ENCODE results near the gene WDR59. TPM values are rescaled to one million over a fixed set of nuclear protein-coding genes. Genes with fewer than 3 reads are reported as not detected.

WDR59 gene
- total and polyA plus RNA-seq, 9 of the 15 experiments (the other 6 are each of a cell fraction or from before 2014, with no cell fraction given) = 12.7 to 126 (median 34.7) TPM

DNA sequence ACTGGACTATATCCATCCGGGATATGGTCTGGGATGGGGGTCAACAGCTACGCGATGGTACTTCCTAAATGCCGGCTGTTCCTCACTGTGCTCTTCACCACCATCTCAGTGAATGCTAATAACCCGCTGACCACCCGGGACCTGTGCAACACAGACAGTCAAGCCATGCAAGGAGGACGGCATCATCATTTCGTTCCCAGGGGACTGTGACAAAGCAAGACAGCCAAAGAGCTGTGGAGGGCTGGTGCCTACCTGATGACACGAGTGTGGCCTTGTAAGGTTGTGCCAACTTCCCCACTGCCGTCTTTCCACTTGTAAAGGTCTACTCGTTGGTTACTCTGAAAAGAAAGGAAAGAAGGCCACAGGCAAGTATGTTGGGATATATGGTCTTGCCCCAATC, 33.7 kb downstream of the WDR59 start (continued):
- TF ChIP-seq, protein P1, sequence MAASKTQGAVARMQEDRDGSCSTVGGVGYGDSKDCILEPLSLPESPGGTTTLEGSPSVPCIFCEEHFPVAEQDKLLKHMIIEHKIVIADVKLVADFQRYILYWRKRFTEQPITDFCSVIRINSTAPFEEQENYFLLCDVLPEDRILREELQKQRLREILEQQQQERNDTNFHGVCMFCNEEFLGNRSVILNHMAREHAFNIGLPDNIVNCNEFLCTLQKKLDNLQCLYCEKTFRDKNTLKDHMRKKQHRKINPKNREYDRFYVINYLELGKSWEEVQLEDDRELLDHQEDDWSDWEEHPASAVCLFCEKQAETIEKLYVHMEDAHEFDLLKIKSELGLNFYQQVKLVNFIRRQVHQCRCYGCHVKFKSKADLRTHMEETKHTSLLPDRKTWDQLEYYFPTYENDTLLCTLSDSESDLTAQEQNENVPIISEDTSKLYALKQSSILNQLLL (CRISPR knock-in tag; IDR thresholded peaks at IDR 0.05; ENCODE audit: borderline replicate concordance) = no peak
- TF ChIP-seq FUS (optimal IDR thresholded peaks at IDR 0.05; ENCODE audit: low read depth, low read length) (no peak), PHF21A (IDR thresholded peaks at IDR 0.05; ENCODE audit: borderline replicate concordance, low read depth) (no peak), COPS2 (conservative IDR thresholded peaks at IDR 0.05) (no peak), NR3C1 (CRISPR knock-in tag; IDR thresholded peaks at IDR 0.05) (no peak), MIER1 (IDR thresholded peaks at IDR 0.05; ENCODE audit: low read depth) (no peak), MYC (IDR thresholded peaks at IDR 0.05; ENCODE audit: low read depth, low read length) (no peak), MYC (CRISPR knock-in tag; IDR thresholded peaks at IDR 0.05; ENCODE audit: borderline replicate concordance, low read depth) (no peak), CEBPB (tag; IDR thresholded peaks at IDR 0.05) (no peak), KLF16 (IDR thresholded peaks at IDR 0.05) (no peak)
- TF ChIP-seq, protein P2, sequence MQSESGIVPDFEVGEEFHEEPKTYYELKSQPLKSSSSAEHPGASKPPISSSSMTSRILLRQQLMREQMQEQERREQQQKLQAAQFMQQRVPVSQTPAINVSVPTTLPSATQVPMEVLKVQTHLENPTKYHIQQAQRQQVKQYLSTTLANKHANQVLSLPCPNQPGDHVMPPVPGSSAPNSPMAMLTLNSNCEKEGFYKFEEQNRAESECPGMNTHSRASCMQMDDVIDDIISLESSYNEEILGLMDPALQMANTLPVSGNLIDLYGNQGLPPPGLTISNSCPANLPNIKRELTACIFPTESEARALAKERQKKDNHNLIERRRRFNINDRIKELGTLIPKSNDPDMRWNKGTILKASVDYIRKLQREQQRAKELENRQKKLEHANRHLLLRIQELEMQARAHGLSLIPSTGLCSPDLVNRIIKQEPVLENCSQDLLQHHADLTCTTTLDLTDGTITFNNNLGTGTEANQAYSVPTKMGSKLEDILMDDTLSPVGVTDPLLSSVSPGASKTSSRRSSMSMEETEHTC (IDR thresholded peaks at IDR 0.05) = no peak
